H1 (cell line): ENCODE results near the gene DDC. TPM values are rescaled to one million over a fixed set of nuclear protein-coding genes. Genes with fewer than 3 reads are reported as not detected.

Experiments
- CTCF ChIA-PET: fragments of 300-600 bp; sonication (Branson Sonifier 250); formaldehyde crosslinking; loops from one replicate; lab custom pipeline; 2021; ENCODE audit not compliant: partially characterized antibody; lab: Charles Lee
- POLR2A ChIA-PET: fragments of 300-600 bp; sonication (Branson Sonifier 250); formaldehyde crosslinking; loops from one replicate; lab custom pipeline; 2021; ENCODE audit warnings: inconsistent platforms; ENCODE audit not compliant: partially characterized antibody; lab: Charles Lee
- DNase-seq, 2 experiments: peaks; one replicate each; pipeline versions ENCODE4 v3.0.0 to v3.0.0-alpha.2; 2010 to 2022; ENCODE audit warnings: low spot score in 2 of 2, low read depth in 1 of 2, mixed read lengths in 1 of 2
- FAIRE-seq: peaks from 2 replicates; lab custom pipeline; 2011; peaks lifted over from hg19 to GRCh38; lab: Jason Lieb, UNC
- H2AFZ ChIP-seq: 2 replicates; pipeline ENCODE4 v1.8.1; 2012; ENCODE audit warnings: low read length, inconsistent platforms
- H2AK5ac ChIP-seq: 2 replicates; pipeline ENCODE4 v1.6.1; 2013; ENCODE audit warnings: low read depth, low read length
- H2BK120ac ChIP-seq: replicated peaks from 2 replicates; pipeline ENCODE3; 2013; ENCODE audit warnings: low read depth, low read length, inconsistent platforms
- H2BK12ac ChIP-seq: 2 replicates; pipeline ENCODE4 v1.6.1; 2013; ENCODE audit warnings: low read depth, low read length
- H2BK15ac ChIP-seq: 2 replicates; pipeline ENCODE4 v1.6.1; 2013; ENCODE audit warnings: low read length
- H2BK20ac ChIP-seq: 2 replicates; pipeline ENCODE4 v1.6.1; 2013; ENCODE audit warnings: low read length
- H2BK5ac ChIP-seq: 2 replicates; pipeline ENCODE4 v1.6.1; 2013; ENCODE audit warnings: low read depth, low read length
- H3K14ac ChIP-seq: 2 replicates; pipeline ENCODE4 v1.6.1; 2013; ENCODE audit warnings: inconsistent platforms; ENCODE audit not compliant: insufficient read length
- H3K18ac ChIP-seq: 2 replicates; pipeline ENCODE4 v1.6.1; 2013; ENCODE audit warnings: low read length; ENCODE audit errors: extremely low read depth
- H3K23ac ChIP-seq: 2 replicates; pipeline ENCODE4 v1.6.1; 2013; ENCODE audit warnings: inconsistent platforms; ENCODE audit not compliant: insufficient read length
- H3K23me2 ChIP-seq: 2 replicates; pipeline ENCODE4 v1.6.1; 2013; ENCODE audit warnings: low read depth, low read length
- H3K27ac ChIP-seq: 2 replicates; pipeline ENCODE4 v1.6.1; 2011; ENCODE audit warnings: low read depth, low read length, inconsistent platforms
- H3K27me3 ChIP-seq, 4 experiments: replicated peaks in 1 of 4; 1 replicate in 1 of 4; 2 replicates in 3 of 4; pipeline versions ENCODE4 v1.6.1 to v1.8.1; 2011 to 2013; ENCODE audit warnings: low read length in 3 of 4, mild to moderate bottlenecking in 3 of 4, inconsistent platforms in 2 of 4, mixed read lengths in 2 of 4, moderate library complexity in 1 of 4; ENCODE audit not compliant: control insufficient read depth in 3 of 4, insufficient read depth in 3 of 4; ENCODE audit errors: extremely low read depth in 1 of 4
- H3K36me3 ChIP-seq, 4 experiments: 2 replicates each; pipeline versions ENCODE4 v1.6.1 to v1.8.1; 2011 to 2013; ENCODE audit warnings: mild to moderate bottlenecking in 4 of 4, low read length in 3 of 4, moderate library complexity in 2 of 4, control low read depth in 1 of 4, inconsistent platforms in 1 of 4; ENCODE audit not compliant: insufficient read depth in 4 of 4, control insufficient read depth in 2 of 4
- H3K4ac ChIP-seq: replicated peaks from 2 replicates; pipeline ENCODE3; 2013; ENCODE audit warnings: low read length, low read depth, mixed read lengths, inconsistent platforms; ENCODE audit not compliant: insufficient read length
- H3K4me1 ChIP-seq, 4 experiments: replicated peaks in 1 of 4; 1 replicate in 1 of 4; 2 replicates in 3 of 4; pipeline versions ENCODE4 v1.6.1 to v1.8.1; 2011 to 2013; ENCODE audit warnings: low read length in 3 of 4, inconsistent platforms in 2 of 4, mixed read lengths in 1 of 4; ENCODE audit not compliant: insufficient read depth in 4 of 4, control insufficient read depth in 3 of 4
- H3K4me2 ChIP-seq, 2 experiments: 2 replicates each; pipeline versions ENCODE4 v1.6.1 to v1.8.1; 2011 to 2013; ENCODE audit warnings: low read depth in 2 of 2, low read length in 2 of 2, control low read depth in 1 of 2, inconsistent platforms in 1 of 2, mild to moderate bottlenecking in 1 of 2; ENCODE audit not compliant: insufficient read depth in 1 of 2
- H3K4me3 ChIP-seq, 4 experiments: fragments of 200-600, 300-600 bp in 1 of 4; sonication (generic), shearing (Covaris generic), sonication (Bioruptor Twin) in 1 of 4; 2 replicates each; pipeline versions ENCODE4 v1.5.1 to v1.8.1; 2011 to 2016; ENCODE audit warnings: low read length in 4 of 4, low read depth in 3 of 4, control low read depth in 2 of 4, inconsistent platforms in 2 of 4, mild to moderate bottlenecking in 2 of 4, mixed read lengths in 1 of 4, moderate library complexity in 1 of 4; ENCODE audit not compliant: insufficient read depth in 2 of 4; ENCODE audit errors: extremely low read depth in 1 of 4
- H3K56ac ChIP-seq: replicated peaks from 2 replicates; pipeline ENCODE3; 2013; ENCODE audit warnings: low read depth, mild to moderate bottlenecking, mixed read lengths, low read length, inconsistent platforms; ENCODE audit not compliant: insufficient read length
- H3K79me1 ChIP-seq: 2 replicates; pipeline ENCODE4 v1.6.1; 2013; ENCODE audit warnings: low read depth, low read length, control low read depth
- H3K79me2 ChIP-seq, 2 experiments: 2 replicates each; pipeline versions ENCODE4 v1.6.1 to v1.8.1; 2012 to 2013; ENCODE audit warnings: low read length in 2 of 2, mild to moderate bottlenecking in 2 of 2, inconsistent platforms in 1 of 2; ENCODE audit not compliant: insufficient read depth in 2 of 2, control insufficient read depth in 1 of 2
- H3K9ac ChIP-seq, 4 experiments: replicated peaks in 1 of 4; 1 replicate in 1 of 4; 2 replicates in 3 of 4; pipeline versions ENCODE4 v1.6.1 to v1.8.1; 2011 to 2013; ENCODE audit warnings: low read depth in 3 of 4, low read length in 3 of 4, control low read depth in 2 of 4, mild to moderate bottlenecking in 2 of 4, moderate library complexity in 2 of 4, inconsistent platforms in 1 of 4; ENCODE audit errors: extremely low read depth in 1 of 4
- H3K9me3 ChIP-seq, 2 experiments: 2 replicates each; pipeline versions ENCODE4 v1.6.1 to v1.8.1; 2012 to 2013; ENCODE audit warnings: mild to moderate bottlenecking in 2 of 2, moderate library complexity in 2 of 2, control low read depth in 1 of 2, inconsistent platforms in 1 of 2, low read depth in 1 of 2, low read length in 1 of 2, mixed read lengths in 1 of 2; ENCODE audit not compliant: insufficient read depth in 2 of 2
- H4K20me1 ChIP-seq, 2 experiments: replicated peaks in 1 of 2; 2 replicates each; pipeline versions ENCODE3 to v1.8.1; 2011 to 2013; ENCODE audit warnings: inconsistent platforms in 2 of 2, low read length in 2 of 2, mild to moderate bottlenecking in 1 of 2; ENCODE audit not compliant: insufficient read depth in 2 of 2, control insufficient read depth in 1 of 2
- H4K5ac ChIP-seq: 2 replicates; pipeline ENCODE4 v1.6.1; 2013; ENCODE audit warnings: low read length, low read depth, mixed read lengths, inconsistent platforms; ENCODE audit not compliant: insufficient read length
- H4K8ac ChIP-seq: 2 replicates; pipeline ENCODE4 v1.8.0; 2013; ENCODE audit warnings: mild to moderate bottlenecking, moderate library complexity, low read length, inconsistent platforms; ENCODE audit not compliant: insufficient read depth; ENCODE audit errors: extremely low read depth
- H4K91ac ChIP-seq: replicated peaks from 2 replicates; pipeline ENCODE3; 2013; ENCODE audit warnings: low read length, mixed read lengths, inconsistent platforms; ENCODE audit not compliant: insufficient read length
- BCL11A ChIP-seq, 2 experiments: IDR thresholded peaks; one replicate each; pipeline ENCODE4 v1.6.1; 2011; ENCODE audit warnings: low read depth in 2 of 2, low read length in 2 of 2, mild to moderate bottlenecking in 2 of 2
- BRCA1 ChIP-seq: IDR thresholded peaks from 2 replicates; pipeline ENCODE4 v1.6.1; 2012; ENCODE audit warnings: low read depth, low read length, improper control_type of control experiment
- POU5F1 ChIP-seq: IDR thresholded peaks from 2 replicates; pipeline ENCODE4 v1.6.1; 2011; ENCODE audit warnings: low read depth, mild to moderate bottlenecking, low read length, moderate library complexity
- RBBP5 ChIP-seq: IDR thresholded peaks from 2 replicates; pipeline ENCODE4 v1.7.1; 2012; ENCODE audit warnings: low read depth, mild to moderate bottlenecking, inconsistent platforms, low read length, moderate library complexity, borderline replicate concordance
- SAP30 ChIP-seq: fragments of 300-600 bp; sonication (generic); IDR thresholded peaks from 2 replicates; pipeline ENCODE4 v1.7.1; 2012; ENCODE audit warnings: low read length, moderate library complexity, mild to moderate bottlenecking, inconsistent platforms; ENCODE audit not compliant: insufficient read depth, insufficient replicate concordance
- SP1 ChIP-seq: IDR thresholded peaks from 2 replicates; pipeline ENCODE4 v1.6.1; 2011; ENCODE audit warnings: low read depth, low read length
- SUZ12 ChIP-seq: fragments of 200-600 bp; sonication (generic); IDR thresholded peaks from 2 replicates; pipeline ENCODE4 v1.6.1; 2012; ENCODE audit warnings: mild to moderate bottlenecking, inconsistent platforms, low read length, moderate library complexity, mixed read lengths
- TAF1 ChIP-seq: IDR thresholded peaks from 2 replicates; pipeline ENCODE4 v1.6.1; 2011; ENCODE audit warnings: mild to moderate bottlenecking, low read depth, low read length
- WGBS, 2 experiments: shearing (Covaris generic) in 1 of 2; methylation state at CpG; one replicate each; pipeline versions ENCODE4 v1.1.6 to v1.1.7; 2013 to 2015; ENCODE audit warnings: low lambda C conversion rate in 2 of 2, mixed read lengths in 2 of 2, inconsistent platforms in 1 of 2, low coverage in 1 of 2, missing lambda C conversion rate in 1 of 2; ENCODE audit not compliant: insufficient replicate concordance in 2 of 2, insufficient coverage in 1 of 2, insufficient read length in 1 of 2; ENCODE audit errors: extremely low coverage in 1 of 2, missing lambda C conversion rate in 1 of 2; 5-methylcytosine and 5-hydroxymethylcytosine counted together
- polyA plus RNA-seq, 7 experiments: library from polyadenylated mRNA; depleted of rRNA in 3 of 7; stranded (reverse) in 5 of 7; unstranded in 2 of 7; fragments of >200 nt in 5 of 7; fragments of 200-250 nt in 2 of 7; gene quantifications; 1 replicate in 5 of 7; 2 replicates in 1 of 7; 4 replicates in 1 of 7; pipeline versions ENCODE4 v1.2.1 to v1.2.3, GENCODE V29; 2011 to 2013; ENCODE audit warnings: missing spikeins in 2 of 7, mixed read lengths in 2 of 7
- total RNA-seq: library from RNA; stranded (reverse); fragmentation: NEBNext Ultra II Directional; extraction: Animal tissue kit (Norgen Biotek cat#: 25700); gene quantifications from 2 replicates; pipeline ENCODE4 v1.2.1, GENCODE V29; 2021

DDC gene
- total and polyA plus RNA-seq, 2 of the 8 experiments (the other 6 are each of a cell fraction or from before 2014, with no cell fraction given), result 0.05 TPM; not detected in 1

GRCh38 chr7:50537417-50537816 is 27.8 kb downstream of the DDC start:
- H4K20me1 ChIP-seq, result no peaks in the 10 kb centered on the region
- peaks cover 2% of the 10 kb centered on the region; the same call in 1 of the 2 replicates for H3K79me1 ChIP-seq
- POLR2A ChIA-PET, result no interaction called here
- CTCF ChIA-PET, result interaction anchor here (0.5 to 2.0 kb wide), 7 partner anchors 8 to 69 kb away, joined by 3 to 7 read pairs (median 3); no protein-coding TSS in a partner anchor
- H3K9ac ChIP-seq, result no peak overlapping the region
- no peak overlapping the region for H2BK5ac ChIP-seq
- H3K14ac ChIP-seq, result no peak overlapping the region
- no peak overlapping the region for H2BK12ac ChIP-seq
- H3K9me3 ChIP-seq, result no peaks in the 10 kb centered on the region
- no peak overlapping the region for H4K8ac ChIP-seq
- H2AK5ac ChIP-seq, result no peak overlapping the region
- no peak overlapping the region for H3K4ac ChIP-seq
- H3K36me3 ChIP-seq, result no peaks in the 10 kb centered on the region
- no peak overlapping the region for H3K18ac ChIP-seq
- H3K27ac ChIP-seq, result no peak overlapping the region
- no peak overlapping the region for H4K5ac ChIP-seq
- no peak for TF ChIP-seq BRCA1
- TF ChIP-seq RBBP5, result no peak
- no peak for TF ChIP-seq SAP30
- TF ChIP-seq TAF1, result no peak
- no peak for TF ChIP-seq POU5F1
- TF ChIP-seq SP1, result no peak
- no peak for TF ChIP-seq SUZ12
- no peak for TF ChIP-seq BCL11A (IDR thresholded peaks at IDR 0.05; ENCODE audit: low read depth in 2 of 2, low read length in 2 of 2)
- H2BK20ac ChIP-seq, result no peak overlapping the region
- H4K91ac ChIP-seq, result no peak overlapping the region
- no peak overlapping the region for H3K23ac ChIP-seq
- DNase-seq (no peak), FAIRE-seq (no peak)
- H3K27me3 ChIP-seq, result no peaks in the 10 kb centered on the region
- H3K4me1 ChIP-seq, result no peaks in the 10 kb centered on the region; a peak in 1 of 7 replicates
- 0 out of 2 replicates have a peak, but pooled peaks cover 2% of the 10 kb centered on the region for H3K23me2 ChIP-seq
- H2BK120ac ChIP-seq, result no peak overlapping the region
- H3K4me3 ChIP-seq, result no peak overlapping the region
- H2BK15ac ChIP-seq, result no peak overlapping the region
- H3K56ac ChIP-seq, result no peak overlapping the region
- no peak overlapping the region for H3K4me2 ChIP-seq
- no peak overlapping the region for H2AFZ ChIP-seq
- 89% methylated on average over 8 of the region's 8 CpGs; no CpG with 5 or more reads in 1 of the 2 experiments for WGBS, 2 experiments
- no peaks in the 10 kb centered on the region for H3K79me2 ChIP-seq
